ENCODE results near the gene GXYLT1. TPM values are rescaled to one million over a fixed set of nuclear protein-coding genes. Genes with fewer than 3 reads are reported as not detected.
A peak's percentile ranks its signal among the peaks of the same experiment; 100 is the strongest.

GXYLT1 gene
- total and polyA plus RNA-seq, 2 donors (not counting 3 experiments of a cell fraction or from before 2014, with no cell fraction given): 6.8 to 23.0 TPM

DNA sequence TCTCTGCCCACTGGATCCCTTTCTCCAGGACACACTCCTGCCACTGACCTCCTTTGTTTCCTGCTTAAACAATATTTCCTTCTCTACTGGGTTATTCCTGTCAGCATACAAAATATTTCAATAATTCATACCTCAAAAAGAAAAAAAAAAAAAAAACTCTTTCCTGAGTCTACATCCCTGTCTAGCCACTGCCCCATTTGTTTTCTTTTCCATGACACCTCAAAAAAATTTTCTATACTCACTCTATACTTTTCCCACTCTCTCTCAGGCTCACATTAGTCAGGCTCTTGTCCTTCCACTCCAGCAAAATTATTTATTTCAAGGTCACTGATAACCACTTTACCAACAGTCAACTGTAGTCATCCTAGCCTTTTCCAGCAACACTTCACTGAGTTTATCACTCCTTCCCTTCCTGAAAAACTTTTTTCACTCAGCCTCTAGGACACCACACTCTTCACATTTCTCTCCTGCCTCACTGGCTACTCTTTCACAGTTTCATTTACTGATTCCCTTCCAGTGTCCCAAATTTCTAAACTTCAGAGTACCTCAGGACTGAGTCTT, 29.4 kb upstream of the GXYLT1 start:
- no peak overlapping the region for H3K27ac ChIP-seq (ENCODE audit: insufficient read depth, low read depth, low read length)
- CTCF ChIA-PET: interaction anchor here (1.2 kb wide), 1 partner anchor 13 kb away, joined by 3 read pairs; no protein-coding TSS in a partner anchor

More for the DNA sequence above, 29.4 kb upstream of the GXYLT1 start:
- intact Hi-C loops (cut with micrococcal nuclease) (no loop called here), dilution Hi-C loops (cut with MboI; ENCODE audit: extremely low pct_ligation_motif_present, low sequenced_read_pairs) (no loop called here)
- DNase-seq (ENCODE audit: low read depth, low spot score): peak; percentile 52
- Histone ChIP-seq H3K4me3 (replicated peaks in 1 of 3; ENCODE audit: insufficient read depth in 1 of 3, low read depth in 1 of 3, low read length in 3 of 3) (no peak overlapping the region), H3K27me3 (ENCODE audit: control insufficient read depth in 2 of 2, insufficient read depth in 2 of 2, low read length in 2 of 2) (no peaks in the 10 kb centered on the region), H2AFZ (ENCODE audit: low read depth, low read length) (no peak overlapping the region), H3K9me1 (replicated peaks; ENCODE audit: control insufficient read depth, extremely low read depth, insufficient read depth, low read length) (no peaks in the 10 kb centered on the region), H3K4me1 (ENCODE audit: control insufficient read depth, extremely low read depth, insufficient read depth, low read length) (no peaks in the 10 kb centered on the region), H3K9me3 (replicated peaks; ENCODE audit: control insufficient read depth, insufficient read depth, low read length) (no peaks in the 10 kb centered on the region), H4K20me1 (replicated peaks; ENCODE audit: control insufficient read depth, extremely low read depth, insufficient read depth, low read length) (no peaks in the 10 kb centered on the region), H3K79me2 (ENCODE audit: control insufficient read depth, insufficient read depth, low read length) (no peaks in the 10 kb centered on the region), H3K4me2 (ENCODE audit: insufficient read depth, low read length) (no peak overlapping the region), H3K36me3 (ENCODE audit: control insufficient read depth in 2 of 2, extremely low read depth in 1 of 2, insufficient read depth in 2 of 2, low read length in 2 of 2) (no peaks in the 10 kb centered on the region), H3K9ac (replicated peaks; ENCODE audit: extremely low read depth, insufficient read depth, low read length) (no peak overlapping the region)
- no peak for FAIRE-seq
- no peak for TF ChIP-seq EZH2 (IDR thresholded peaks at IDR 0.05; ENCODE audit: borderline replicate concordance, low read depth, low read length, severe bottlenecking)
- TF ChIP-seq, protein P1, sequence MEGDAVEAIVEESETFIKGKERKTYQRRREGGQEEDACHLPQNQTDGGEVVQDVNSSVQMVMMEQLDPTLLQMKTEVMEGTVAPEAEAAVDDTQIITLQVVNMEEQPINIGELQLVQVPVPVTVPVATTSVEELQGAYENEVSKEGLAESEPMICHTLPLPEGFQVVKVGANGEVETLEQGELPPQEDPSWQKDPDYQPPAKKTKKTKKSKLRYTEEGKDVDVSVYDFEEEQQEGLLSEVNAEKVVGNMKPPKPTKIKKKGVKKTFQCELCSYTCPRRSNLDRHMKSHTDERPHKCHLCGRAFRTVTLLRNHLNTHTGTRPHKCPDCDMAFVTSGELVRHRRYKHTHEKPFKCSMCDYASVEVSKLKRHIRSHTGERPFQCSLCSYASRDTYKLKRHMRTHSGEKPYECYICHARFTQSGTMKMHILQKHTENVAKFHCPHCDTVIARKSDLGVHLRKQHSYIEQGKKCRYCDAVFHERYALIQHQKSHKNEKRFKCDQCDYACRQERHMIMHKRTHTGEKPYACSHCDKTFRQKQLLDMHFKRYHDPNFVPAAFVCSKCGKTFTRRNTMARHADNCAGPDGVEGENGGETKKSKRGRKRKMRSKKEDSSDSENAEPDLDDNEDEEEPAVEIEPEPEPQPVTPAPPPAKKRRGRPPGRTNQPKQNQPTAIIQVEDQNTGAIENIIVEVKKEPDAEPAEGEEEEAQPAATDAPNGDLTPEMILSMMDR (IDR thresholded peaks at IDR 0.05; ENCODE audit: extremely low read depth in 1 of 2, insufficient read depth in 1 of 2, low read depth in 1 of 2, low read length in 2 of 2): no peak
- TF ChIP-seq, protein P2, sequence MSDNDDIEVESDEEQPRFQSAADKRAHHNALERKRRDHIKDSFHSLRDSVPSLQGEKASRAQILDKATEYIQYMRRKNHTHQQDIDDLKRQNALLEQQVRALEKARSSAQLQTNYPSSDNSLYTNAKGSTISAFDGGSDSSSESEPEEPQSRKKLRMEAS (IDR thresholded peaks at IDR 0.05; ENCODE audit: insufficient read depth, insufficient read length): no peak
- TF ChIP-seq POLR2A (IDR thresholded peaks at IDR 0.05; ENCODE audit: low read depth, low read length): no peak
- no peak for TF ChIP-seq JUN (IDR thresholded peaks at IDR 0.05; ENCODE audit: borderline replicate concordance, insufficient read depth, insufficient read length, low read depth)
- TF ChIP-seq POLR2AphosphoS5 (IDR thresholded peaks at IDR 0.05; ENCODE audit: insufficient read depth, low read depth, low read length): no peak
- TF ChIP-seq FOS (IDR thresholded peaks at IDR 0.05; ENCODE audit: borderline replicate concordance, insufficient read depth, low read length): no peak
- no peak for TF ChIP-seq GATA2 (IDR thresholded peaks at IDR 0.05; ENCODE audit: insufficient read depth, insufficient read length, low read depth, low read length)
- TF ChIP-seq MYC (IDR thresholded peaks at IDR 0.05; ENCODE audit: low read depth, low read length): no peak
- no TSS peak for BruUV-seq (replicated peaks)
- POLR2A ChIA-PET: no interaction called here
